CD8-positive, alpha-beta memory T cell (primary cell): ENCODE measurements around the gene FUT6. TPM values are rescaled to one million over a fixed set of nuclear protein-coding genes. Genes with fewer than 3 reads are reported as not detected.

Source experiments
- CTCF ChIA-PET: fragments of 350-600 bp; sonication (Branson Sonifier 250); formaldehyde crosslinking; loops from one replicate; lab custom pipeline; 2021; ENCODE audit warnings: antibody characterized with exemption; lab: Charles Lee
- POLR2A ChIA-PET: fragments of 350-600 bp; sonication (Branson Sonifier 250); formaldehyde crosslinking; loops from one replicate; lab custom pipeline; 2021; ENCODE audit warnings: antibody characterized with exemption; lab: Charles Lee
- DNase-seq, 5 donors: peaks; one replicate each; pipeline versions ENCODE4 v3.0.0 to v3.0.0-alpha.2; 2020 to 2022; ENCODE audit warnings: mixed read lengths in 1 of 5
- H3K27ac ChIP-seq: one replicate; pipeline ENCODE4 v1.7.0; 2013; ENCODE audit warnings: low read depth, mild to moderate bottlenecking, low read length, moderate library complexity
- H3K27me3 ChIP-seq: 2 replicates; pipeline ENCODE4 v1.7.0; 2013; ENCODE audit warnings: low read length, mild to moderate bottlenecking; ENCODE audit not compliant: insufficient read depth, poor library complexity, severe bottlenecking
- H3K36me3 ChIP-seq: 2 replicates; pipeline ENCODE4 v1.7.0; 2013; ENCODE audit warnings: mild to moderate bottlenecking, low read length, moderate library complexity; ENCODE audit not compliant: insufficient read depth
- H3K4me1 ChIP-seq: 2 replicates; pipeline ENCODE4 v1.7.0; 2013; ENCODE audit warnings: mild to moderate bottlenecking, low read length, moderate library complexity; ENCODE audit not compliant: insufficient read depth
- H3K4me3 ChIP-seq: 2 replicates; pipeline ENCODE4 v1.7.0; 2013; ENCODE audit warnings: mild to moderate bottlenecking, low read length
- H3K9me3 ChIP-seq: 2 replicates; pipeline ENCODE4 v1.7.0; 2013; ENCODE audit warnings: mild to moderate bottlenecking, low read length
- H3K27ac Mint-ChIP-seq, 8 donors: one replicate each; pipeline ENCODE4 v1.8.0; 2020 to 2021; ENCODE audit warnings: mixed read lengths in 8 of 8, mild to moderate bottlenecking in 6 of 8, inconsistent platforms in 3 of 8, moderate library complexity in 3 of 8
- H3K27me3 Mint-ChIP-seq, 2 donors: one replicate each; pipeline ENCODE4 v1.8.0; 2020 to 2021; ENCODE audit warnings: mixed read lengths in 2 of 2, mild to moderate bottlenecking in 1 of 2, moderate library complexity in 1 of 2
- H3K36me3 Mint-ChIP-seq, 3 donors: one replicate each; pipeline ENCODE4 v1.8.0; 2020 to 2021; ENCODE audit warnings: mixed read lengths in 3 of 3, inconsistent platforms in 1 of 3, mild to moderate bottlenecking in 1 of 3
- H3K4me1 Mint-ChIP-seq, 3 donors: one replicate each; pipeline ENCODE4 v1.8.0; 2020 to 2021; ENCODE audit warnings: mixed read lengths in 3 of 3, inconsistent platforms in 1 of 3, mild to moderate bottlenecking in 1 of 3
- H3K4me3 Mint-ChIP-seq, 7 donors: one replicate each; pipeline ENCODE4 v1.8.0; 2020 to 2021; ENCODE audit warnings: mixed read lengths in 7 of 7, mild to moderate bottlenecking in 6 of 7, moderate library complexity in 4 of 7, inconsistent platforms in 2 of 7
- H3K9me3 Mint-ChIP-seq, 5 donors: one replicate each; pipeline ENCODE4 v1.8.0; 2020 to 2022; ENCODE audit warnings: mixed read lengths in 5 of 5, mild to moderate bottlenecking in 3 of 5, moderate library complexity in 2 of 5, inconsistent platforms in 1 of 5
- polyA plus RNA-seq: library from polyadenylated mRNA; unstranded; fragments of 300-500 nt; fragmentation: Illumina TruSeq; gene quantifications from one replicate; pipeline ENCODE4 v1.2.3, GENCODE V29; 2021
- total RNA-seq, 2 experiments: library from RNA; stranded (reverse); gene quantifications; one replicate each; pipeline ENCODE4 v1.2.3, GENCODE V29; 2021

The FUT6 gene
- total and polyA plus RNA-seq, 3 experiments from 2014 or later, result not detected

DNA sequence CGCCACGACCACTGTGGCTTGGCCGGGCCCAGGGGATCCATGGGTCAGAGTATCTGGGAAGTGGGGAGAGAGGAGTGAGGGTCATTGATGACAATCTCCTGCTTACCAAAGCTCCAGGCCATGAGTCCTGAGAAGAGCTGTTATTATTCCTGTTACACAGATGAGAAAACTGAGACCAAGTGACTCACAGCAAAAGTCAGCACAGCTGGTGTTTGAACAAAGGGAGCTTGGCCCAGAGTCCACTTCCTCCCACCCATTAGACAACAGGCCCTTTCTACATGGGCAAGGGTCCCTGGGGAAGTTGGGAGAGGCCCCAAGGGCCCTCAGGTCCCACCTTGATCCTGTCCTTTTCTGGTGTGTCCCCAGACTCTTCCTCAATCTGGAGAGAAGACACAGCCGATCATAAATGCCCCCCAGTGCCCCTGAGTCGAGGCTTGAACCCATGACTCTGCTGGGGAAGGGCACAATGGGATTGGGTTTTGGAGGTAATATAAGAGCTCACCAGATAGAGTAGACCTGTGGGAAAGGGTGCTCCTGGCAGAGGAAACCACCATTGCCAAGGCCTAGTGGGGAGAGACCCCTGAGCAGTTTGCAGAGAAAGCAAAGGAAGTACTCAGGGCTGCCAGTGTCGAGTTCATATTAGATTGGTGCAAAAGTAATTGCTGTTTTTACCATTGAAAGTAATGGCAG lies 6.8 kb downstream of the FUT6 start:
- H3K36me3 ChIP-seq, result no peaks in the 10 kb centered on the region
- H3K27ac ChIP-seq, result no peak overlapping the region
- Mint-ChIP-seq H3K36me3 (peaks cover 0 to 2% (median 0%) of the 10 kb centered on the region in 3 donors), H3K27me3 (peaks cover 5 to 19% of the 10 kb centered on the region in 2 donors), H3K27ac (no peak overlapping the region), H3K4me3 (no peak overlapping the region), H3K4me1 (peaks cover 0 to 9% (median 4%) of the 10 kb centered on the region in 3 donors), H3K9me3 (peaks cover 0 to 5% (median 0%) of the 10 kb centered on the region in 5 donors)
- no peak for DNase-seq
- peaks cover 9% of the 10 kb centered on the region for H3K4me1 ChIP-seq
- ChIA-PET CTCF (no interaction called here), POLR2A (no interaction called here)
- no peak overlapping the region for H3K4me3 ChIP-seq
- H3K27me3 ChIP-seq, result no peaks in the 10 kb centered on the region
- H3K9me3 ChIP-seq, result no peaks in the 10 kb centered on the region

GRCh38 chr19:5832061-5832460 lies 7.4 kb downstream of the FUT6 start:
- no peak overlapping the region for H3K4me3 Mint-ChIP-seq
- DNase-seq, result no peak
- CTCF ChIA-PET, result no interaction called here
- peaks cover 0 to 2% (median 0%) of the 10 kb centered on the region in 3 donors for H3K36me3 Mint-ChIP-seq
- no peak overlapping the region for H3K27ac ChIP-seq
- peaks cover 3 to 13% (median 4%) of the 10 kb centered on the region in 3 donors for H3K4me1 Mint-ChIP-seq
- no peaks in the 10 kb centered on the region for H3K36me3 ChIP-seq
- H3K27me3 ChIP-seq, result no peaks in the 10 kb centered on the region
- peaks cover 8 to 16% of the 10 kb centered on the region in 2 donors for H3K27me3 Mint-ChIP-seq
- H3K4me3 ChIP-seq, result no peak overlapping the region
- no peaks in the 10 kb centered on the region for H3K9me3 ChIP-seq
- peaks cover 0 to 5% (median 0%) of the 10 kb centered on the region in 5 donors for H3K9me3 Mint-ChIP-seq
- POLR2A ChIA-PET, result no interaction called here
- H3K4me1 ChIP-seq, result peaks cover 12% of the 10 kb centered on the region
- no peak overlapping the region for H3K27ac Mint-ChIP-seq

DNA sequence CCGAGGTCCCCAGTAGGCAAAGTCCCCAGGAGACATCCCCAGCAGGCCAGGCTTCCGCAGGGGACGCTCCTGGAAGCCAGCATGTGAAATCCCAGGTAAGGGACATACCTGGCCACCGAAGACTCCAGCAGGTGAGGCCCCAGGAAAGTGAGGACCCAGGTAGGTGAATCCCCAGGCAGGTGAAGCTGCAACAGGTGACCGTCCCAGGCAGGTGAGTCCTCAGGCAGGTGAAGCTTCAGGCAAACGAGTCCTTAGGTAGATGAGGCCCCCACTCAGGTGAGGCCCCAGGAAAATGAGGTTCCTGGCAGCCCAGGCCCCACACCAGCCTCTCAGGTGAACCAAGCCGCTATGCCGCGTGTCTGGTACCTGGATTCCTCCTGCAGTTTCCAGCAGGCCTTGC lies 8.3 kb downstream of the FUT6 start:
- peaks cover 0 to 2% (median 0%) of the 10 kb centered on the region in 3 donors for H3K36me3 Mint-ChIP-seq
- H3K4me3 ChIP-seq, result no peak overlapping the region
- ChIA-PET POLR2A (no interaction called here), CTCF (no interaction called here)
- no peak overlapping the region for H3K27ac Mint-ChIP-seq
- no peaks in the 10 kb centered on the region for H3K27me3 ChIP-seq
- no peak overlapping the region for H3K4me3 Mint-ChIP-seq
- H3K36me3 ChIP-seq, result no peaks in the 10 kb centered on the region
- H3K4me1 Mint-ChIP-seq, result peaks cover 4 to 19% (median 4%) of the 10 kb centered on the region in 3 donors
- H3K9me3 Mint-ChIP-seq, result peaks cover 0 to 5% (median 0%) of the 10 kb centered on the region in 5 donors
- no peaks in the 10 kb centered on the region for H3K9me3 ChIP-seq
- no peak for DNase-seq
- H3K27ac ChIP-seq, result no peak overlapping the region
- peaks cover 8 to 16% of the 10 kb centered on the region in 2 donors for H3K27me3 Mint-ChIP-seq
- H3K4me1 ChIP-seq, result peaks cover 19% of the 10 kb centered on the region

- H3K27ac ChIP-seq, result no peak overlapping the region
- Mint-ChIP-seq H3K4me3 (peak overlapping the region in 3 of 7 donors; percentile 37 to 79 (median 43)), H3K4me1 (peaks cover 4 to 19% (median 4%) of the 10 kb centered on the region in 3 donors), H3K36me3 (peaks cover 0 to 2% (median 0%) of the 10 kb centered on the region in 3 donors), H3K27ac (no peak overlapping the region), H3K9me3 (peaks cover 0 to 5% (median 0%) of the 10 kb centered on the region in 5 donors), H3K27me3 (peaks cover 8 to 9% of the 10 kb centered on the region in 2 donors)
- H3K4me3 ChIP-seq, result no peak overlapping the region
- H3K27me3 ChIP-seq, result no peaks in the 10 kb centered on the region
- ChIA-PET POLR2A (interaction anchor here (2.5 kb wide), 1 partner anchor 74 kb away, joined by 24 read pairs; the partner anchor contains the start of genes NDUFA11 and VMAC), CTCF (interaction anchor here (1.6 kb wide), 1 partner anchor 26 kb away, joined by 4 read pairs; no protein-coding TSS in a partner anchor)
- H3K4me1 ChIP-seq, result peaks cover 19% of the 10 kb centered on the region
- H3K9me3 ChIP-seq, result no peaks in the 10 kb centered on the region
- no peak for DNase-seq
- H3K36me3 ChIP-seq, result no peaks in the 10 kb centered on the region
Measured at GRCh38 chr19:5829567-5830310, 9.8 kb downstream of the FUT6 start.

- peak overlapping the region; percentile 85 to 95 (median 92) for H3K4me3 Mint-ChIP-seq
- peak overlapping the region; percentile 81 to 97 (median 92) for H3K27ac Mint-ChIP-seq
- H3K27me3 Mint-ChIP-seq, result peaks cover 5 to 7% of the 10 kb centered on the region in 2 donors
- DNase-seq, result peak in 1 of 5 donors; percentile 17
- H3K4me1 ChIP-seq, result peaks cover 19% of the 10 kb centered on the region
- no peaks in the 10 kb centered on the region for H3K9me3 ChIP-seq
- H3K27ac ChIP-seq, result peak overlapping the region; percentile 77
- ChIA-PET POLR2A (interaction anchor here (0.6 to 2.5 kb wide), 2 partner anchors 75 to 148 kb away, joined by 3 to 24 read pairs; partner anchors contain the start of genes NDUFA11 and VMAC), CTCF (interaction anchor here (1.6 kb wide), 1 partner anchor 25 kb away, joined by 4 read pairs; no protein-coding TSS in a partner anchor)
- peaks cover 0 to 2% (median 0%) of the 10 kb centered on the region in 3 donors for H3K36me3 Mint-ChIP-seq
- peak overlapping the region; percentile 76 for H3K4me3 ChIP-seq
- no peaks in the 10 kb centered on the region for H3K36me3 ChIP-seq
- peaks cover 0 to 5% (median 0%) of the 10 kb centered on the region in 5 donors for H3K9me3 Mint-ChIP-seq
- H3K4me1 Mint-ChIP-seq, result peaks cover 4 to 19% (median 4%) of the 10 kb centered on the region in 3 donors
- H3K27me3 ChIP-seq, result no peaks in the 10 kb centered on the region
Measured at GRCh38 chr19:5828661-5829566, 10.6 kb downstream of the FUT6 start.

- peak overlapping the region; percentile 85 to 95 (median 92) for H3K4me3 Mint-ChIP-seq
- peak overlapping the region; percentile 76 for H3K4me3 ChIP-seq
- peaks cover 19% of the 10 kb centered on the region for H3K4me1 ChIP-seq
- H3K36me3 Mint-ChIP-seq, result peaks cover 0 to 2% (median 0%) of the 10 kb centered on the region in 3 donors
- H3K4me1 Mint-ChIP-seq, result peaks cover 4 to 19% (median 4%) of the 10 kb centered on the region in 3 donors
- H3K27ac ChIP-seq, result peak overlapping the region; percentile 77
- peak; percentile 82 to 96 (median 87) for DNase-seq
- H3K9me3 ChIP-seq, result no peaks in the 10 kb centered on the region
- peaks cover 0 to 5% (median 0%) of the 10 kb centered on the region in 5 donors for H3K9me3 Mint-ChIP-seq
- H3K36me3 ChIP-seq, result no peaks in the 10 kb centered on the region
- H3K27me3 Mint-ChIP-seq, result peaks cover 3 to 7% of the 10 kb centered on the region in 2 donors
- CTCF ChIA-PET, result interaction anchor here (0.6 to 1.6 kb wide), 3 partner anchors 24 to 1688 kb away, joined by 3 to 4 read pairs (median 4); no protein-coding TSS in a partner anchor
- H3K27me3 ChIP-seq, result no peaks in the 10 kb centered on the region
- peak overlapping the region; percentile 81 to 97 (median 92) for H3K27ac Mint-ChIP-seq
- POLR2A ChIA-PET, result interaction anchor here (0.6 to 2.5 kb wide), 2 partner anchors 76 to 149 kb away, joined by 3 to 24 read pairs; partner anchors contain the start of genes NDUFA11 and VMAC
Measured at GRCh38 chr19:5827891-5828660, 11.4 kb downstream of the FUT6 start.
